Endothelial cell (in vitro differentiated cells): ENCODE data around the gene CARD11. TPM values are rescaled to one million over a fixed set of nuclear protein-coding genes. Genes with fewer than 3 reads are reported as not detected.

Experiments used
- DNase-seq: peaks from one replicate; pipeline ENCODE4 v3.0.0; 2021; ENCODE audit warnings: low spot score
- H3K27ac Mint-ChIP-seq: one replicate; pipeline ENCODE4 v1.8.0; 2021; ENCODE audit warnings: mixed read lengths, inconsistent platforms; ENCODE audit not compliant: unreplicated experiment
- H3K27me3 Mint-ChIP-seq: one replicate; pipeline ENCODE4 v1.8.0; 2021; ENCODE audit warnings: mild to moderate bottlenecking, moderate library complexity, mixed read lengths, inconsistent platforms; ENCODE audit not compliant: unreplicated experiment
- H3K36me3 Mint-ChIP-seq: one replicate; pipeline ENCODE4 v1.8.0; 2021; ENCODE audit warnings: mild to moderate bottlenecking, low read depth, mixed read lengths, inconsistent platforms; ENCODE audit not compliant: unreplicated experiment
- H3K4me1 Mint-ChIP-seq: one replicate; pipeline ENCODE4 v1.8.0; 2021; ENCODE audit warnings: mild to moderate bottlenecking, mixed read lengths, inconsistent platforms; ENCODE audit not compliant: unreplicated experiment
- H3K4me3 Mint-ChIP-seq: one replicate; pipeline ENCODE4 v1.8.0; 2021; ENCODE audit warnings: mild to moderate bottlenecking, mixed read lengths, inconsistent platforms; ENCODE audit not compliant: unreplicated experiment
- H3K9me3 Mint-ChIP-seq: one replicate; pipeline ENCODE4 v1.8.0; 2021; ENCODE audit warnings: mixed read lengths, inconsistent platforms; ENCODE audit not compliant: unreplicated experiment
- total RNA-seq: library from RNA; stranded (reverse); fragmentation: NEBNext Ultra II Directional; extraction: Animal tissue kit (Norgen Biotek cat#: 25700); gene quantifications from one replicate; pipeline ENCODE4 v1.2.1, GENCODE V29; 2021; ENCODE audit not compliant: unreplicated experiment
- TF ChIP-seq, protein P1 (sequence below): fragments of 200-600 bp; sonication (generic); IDR thresholded peaks from one replicate; pipeline ENCODE4 v1.5.0; 2021; ENCODE audit warnings: antibody characterized with exemption; ENCODE audit not compliant: unreplicated experiment

Gene CARD11
- total RNA-seq, 1 donor from 2014 or later: 3.9 TPM

DNA sequence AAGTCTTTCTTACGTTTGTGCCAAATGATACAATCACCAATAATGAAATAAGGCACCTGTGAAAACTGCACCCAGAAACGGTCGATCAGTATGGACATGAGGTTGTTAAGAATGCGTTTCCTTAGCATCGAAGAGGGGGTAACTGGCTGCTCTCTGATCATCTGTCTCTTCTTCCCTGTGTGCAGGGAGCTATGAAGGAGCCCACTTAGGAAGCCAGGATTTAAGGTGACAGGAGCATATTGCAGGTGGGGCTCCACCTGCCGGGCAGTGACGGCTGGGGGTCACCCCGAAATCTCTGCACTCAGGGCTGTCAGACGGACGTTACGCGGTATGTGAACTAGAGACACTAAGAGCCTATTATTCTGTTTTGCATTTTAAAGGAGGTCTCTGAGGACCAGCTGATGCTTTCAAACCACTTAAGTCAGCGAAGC lies 64.5 kb downstream of the CARD11 start:
- no peaks in the 10 kb centered on the region for H3K36me3 Mint-ChIP-seq
- H3K4me3 Mint-ChIP-seq: no peak overlapping the region
- H3K4me1 Mint-ChIP-seq: no peaks in the 10 kb centered on the region
- TF ChIP-seq, protein P1, sequence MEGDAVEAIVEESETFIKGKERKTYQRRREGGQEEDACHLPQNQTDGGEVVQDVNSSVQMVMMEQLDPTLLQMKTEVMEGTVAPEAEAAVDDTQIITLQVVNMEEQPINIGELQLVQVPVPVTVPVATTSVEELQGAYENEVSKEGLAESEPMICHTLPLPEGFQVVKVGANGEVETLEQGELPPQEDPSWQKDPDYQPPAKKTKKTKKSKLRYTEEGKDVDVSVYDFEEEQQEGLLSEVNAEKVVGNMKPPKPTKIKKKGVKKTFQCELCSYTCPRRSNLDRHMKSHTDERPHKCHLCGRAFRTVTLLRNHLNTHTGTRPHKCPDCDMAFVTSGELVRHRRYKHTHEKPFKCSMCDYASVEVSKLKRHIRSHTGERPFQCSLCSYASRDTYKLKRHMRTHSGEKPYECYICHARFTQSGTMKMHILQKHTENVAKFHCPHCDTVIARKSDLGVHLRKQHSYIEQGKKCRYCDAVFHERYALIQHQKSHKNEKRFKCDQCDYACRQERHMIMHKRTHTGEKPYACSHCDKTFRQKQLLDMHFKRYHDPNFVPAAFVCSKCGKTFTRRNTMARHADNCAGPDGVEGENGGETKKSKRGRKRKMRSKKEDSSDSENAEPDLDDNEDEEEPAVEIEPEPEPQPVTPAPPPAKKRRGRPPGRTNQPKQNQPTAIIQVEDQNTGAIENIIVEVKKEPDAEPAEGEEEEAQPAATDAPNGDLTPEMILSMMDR: no peak
- H3K27me3 Mint-ChIP-seq: peaks cover 9% of the 10 kb centered on the region
- no peak overlapping the region for H3K27ac Mint-ChIP-seq
- H3K9me3 Mint-ChIP-seq: no peaks in the 10 kb centered on the region
- no peak for DNase-seq

DNA sequence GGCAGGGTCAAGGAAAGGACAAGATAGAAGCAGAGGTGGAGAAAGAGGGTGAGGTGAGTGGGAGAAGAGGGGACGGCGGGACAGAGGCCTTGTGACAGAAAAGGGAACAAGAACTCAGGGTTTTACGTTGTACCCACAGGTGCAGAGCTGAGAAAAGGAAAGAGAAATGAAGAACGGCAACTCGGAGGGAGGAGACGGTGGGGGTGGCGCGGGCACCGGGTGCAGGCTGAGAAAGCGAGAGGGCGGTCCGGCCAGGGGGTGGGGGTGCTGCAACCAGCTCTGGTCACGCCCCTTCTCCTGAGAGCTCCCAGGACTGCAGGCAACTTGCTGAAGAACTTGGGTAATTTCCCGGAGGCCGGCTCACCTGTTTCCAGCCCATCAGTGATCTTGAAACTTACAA lies 65.3 kb downstream of the CARD11 start:
- TF ChIP-seq, protein P1: no peak
- Mint-ChIP-seq H3K27ac (no peak overlapping the region), H3K27me3 (peaks cover 10% of the 10 kb centered on the region), H3K4me1 (no peaks in the 10 kb centered on the region), H3K36me3 (no peaks in the 10 kb centered on the region), H3K4me3 (no peak overlapping the region), H3K9me3 (no peaks in the 10 kb centered on the region)
- no peak for DNase-seq

DNA sequence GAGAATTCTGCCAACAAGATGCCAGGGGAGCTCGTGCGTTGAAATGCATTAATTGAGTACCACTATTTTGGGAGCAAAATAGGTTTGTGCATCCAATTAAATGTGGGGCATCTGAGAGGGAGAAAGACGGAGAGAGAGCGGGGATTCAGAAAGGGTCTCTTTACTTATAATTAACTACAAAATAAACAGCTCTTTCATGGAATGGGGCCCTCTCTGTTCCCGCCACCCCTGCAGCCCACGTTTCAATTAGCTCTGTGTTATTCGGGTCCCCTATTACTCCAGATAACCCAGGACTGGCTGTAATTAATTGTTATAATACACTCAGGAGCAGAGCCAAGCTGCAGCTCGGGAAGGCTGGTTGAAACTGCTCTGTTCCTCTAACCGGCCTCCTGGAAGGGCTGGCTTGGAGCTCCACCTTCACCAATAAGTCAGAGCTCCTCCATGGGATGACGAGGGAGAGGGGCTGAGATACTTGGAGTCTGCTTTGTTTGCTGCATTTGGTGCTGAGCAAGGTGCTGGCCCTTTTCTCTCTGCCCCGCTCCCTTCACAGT lies 67.8 kb downstream of the CARD11 start:
- Mint-ChIP-seq H3K9me3 (no peaks in the 10 kb centered on the region), H3K27me3 (peaks cover 12% of the 10 kb centered on the region), H3K36me3 (no peaks in the 10 kb centered on the region), H3K27ac (no peak overlapping the region), H3K4me1 (no peaks in the 10 kb centered on the region), H3K4me3 (no peak overlapping the region)
- TF ChIP-seq, protein P1: no peak
- no peak for DNase-seq

DNA sequence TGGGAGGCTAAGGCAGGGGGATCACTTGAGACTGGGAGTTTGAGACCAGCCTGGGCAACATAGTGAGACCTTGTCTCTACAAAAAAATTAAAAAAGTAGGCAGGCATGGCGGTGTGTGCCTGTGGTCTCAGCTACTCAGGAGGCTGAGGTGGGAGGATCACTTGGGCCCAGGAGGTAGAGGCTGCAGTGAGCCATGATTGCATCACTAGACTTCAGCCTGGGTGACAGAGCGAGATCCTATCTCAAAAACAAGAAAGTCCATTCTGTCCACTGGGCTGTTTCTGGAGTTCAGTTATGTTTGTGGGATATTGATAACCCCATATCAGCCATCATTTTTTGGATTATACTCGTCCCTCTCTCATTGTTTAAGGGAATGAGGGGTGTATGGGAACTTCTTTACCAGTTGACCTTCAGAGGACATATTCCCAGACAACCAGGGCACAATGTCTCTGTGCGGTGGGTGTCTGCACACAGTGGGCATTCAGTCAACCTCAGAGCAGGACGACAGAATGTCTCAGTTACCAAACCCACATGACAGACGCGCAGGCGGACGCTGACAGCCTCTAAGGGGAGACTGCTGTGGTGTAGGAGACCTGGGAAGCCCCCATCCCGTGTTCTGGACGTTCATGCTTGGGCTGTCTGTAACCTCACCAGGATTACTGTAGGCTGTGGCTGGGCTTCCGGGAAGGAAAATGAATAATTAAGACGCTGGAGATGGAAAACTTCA lies 69.4 kb downstream of the CARD11 start:
- Mint-ChIP-seq H3K36me3 (no peaks in the 10 kb centered on the region), H3K27me3 (peaks cover 9% of the 10 kb centered on the region), H3K9me3 (no peaks in the 10 kb centered on the region), H3K4me3 (no peak overlapping the region), H3K27ac (no peak overlapping the region), H3K4me1 (no peaks in the 10 kb centered on the region)
- DNase-seq: no peak
- TF ChIP-seq, protein P1: no peak

DNA sequence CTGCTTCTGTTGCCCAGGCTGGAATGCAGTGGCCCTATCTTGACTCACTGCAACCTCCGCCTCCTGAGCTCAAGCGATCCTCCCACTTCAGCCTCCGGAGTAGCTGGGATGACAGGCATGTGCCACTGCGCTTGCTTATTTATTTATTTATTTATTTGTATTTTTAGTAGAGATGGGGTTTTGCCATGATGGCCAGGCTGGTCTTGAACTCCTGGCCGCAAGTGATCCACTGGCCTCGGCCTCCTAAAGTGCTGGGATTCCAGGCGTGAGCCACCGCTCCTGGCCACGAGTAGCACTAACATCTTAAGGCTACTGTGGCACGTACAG lies 70.9 kb downstream of the CARD11 start:
- no peak for DNase-seq
- TF ChIP-seq, protein P1: no peak
- no peaks in the 10 kb centered on the region for H3K9me3 Mint-ChIP-seq
- H3K36me3 Mint-ChIP-seq: no peaks in the 10 kb centered on the region
- H3K27ac Mint-ChIP-seq: no peak overlapping the region
- H3K4me3 Mint-ChIP-seq: no peak overlapping the region
- H3K27me3 Mint-ChIP-seq: peaks cover 5% of the 10 kb centered on the region
- H3K4me1 Mint-ChIP-seq: no peaks in the 10 kb centered on the region
